ENCODE data around the gene G3BP2.

The G3BP2 gene

GRCh38 chr4:75637827-75638226 lies 35.4 kb downstream of the G3BP2 start:
- ATAC-seq: no peak

GRCh38 chr4:75637176-75637575 lies 36.0 kb downstream of the G3BP2 start:
- no peak for ATAC-seq

- ATAC-seq: no peak
Observed at GRCh38 chr4:75634951-75635350, 38.3 kb downstream of the G3BP2 start.

- ATAC-seq: no peak
Observed at GRCh38 chr4:75634281-75634680, 38.9 kb downstream of the G3BP2 start.

GRCh38 chr4:75633846-75634245 lies 39.4 kb downstream of the G3BP2 start:
- ATAC-seq: no peak

GRCh38 chr4:75630937-75631329 lies 42.3 kb downstream of the G3BP2 start:
- no peak for ATAC-seq

- ATAC-seq: peak; percentile 100
Observed at GRCh38 chr4:75630174-75630936, 42.9 kb downstream of the G3BP2 start, which contains the start of gene CDKL2. TSS of gene CDKL2 (minus strand) at chr4:75630528. CDS start at chr4:75625988, 4,540 bp downstream.

GRCh38 chr4:75629239-75629638 lies 44.0 kb downstream of the G3BP2 start:
- ATAC-seq: no peak

GRCh38 chr4:75623026-75623425 lies 50.2 kb downstream of the G3BP2 start:
- no peak for ATAC-seq

- ATAC-seq: no peak
Observed at GRCh38 chr4:75621715-75622114, 51.5 kb downstream of the G3BP2 start.

GRCh38 chr4:75612306-75612705 lies 60.9 kb downstream of the G3BP2 start:
- no peak for ATAC-seq

- no peak for ATAC-seq
Observed at GRCh38 chr4:75605928-75606327, 67.3 kb downstream of the G3BP2 start.

GRCh38 chr4:75599647-75600046 lies 73.6 kb downstream of the G3BP2 start:
- ATAC-seq: no peak

- ATAC-seq: peak; percentile 58 to 79
Observed at GRCh38 chr4:75598390-75598789, 74.8 kb downstream of the G3BP2 start.

- no peak for ATAC-seq
Observed at GRCh38 chr4:75596061-75596460, 77.2 kb downstream of the G3BP2 start.

GRCh38 chr4:75593393-75593792 lies 79.8 kb downstream of the G3BP2 start:
- no peak for ATAC-seq

Data from activated CD4-positive, CD25-positive, alpha-beta regulatory T cell treated with anti-CD3 and anti-CD28 coated beads, Interleukin-2, amount 50 U/mL, for 24 hours (primary cell).